IPS-15b (cell line): ENCODE data around the gene UTRN.

Source experiments
- H3K27me3 ChIP-seq: one replicate; pipeline ENCODE4 v1.6.1; 2013; ENCODE audit warnings: low read length; ENCODE audit not compliant: control insufficient read depth, insufficient read depth
- H3K36me3 ChIP-seq: one replicate; pipeline ENCODE4 v1.6.1; 2013; ENCODE audit warnings: low read length; ENCODE audit not compliant: control insufficient read depth, insufficient read depth
- H3K4me1 ChIP-seq: one replicate; pipeline ENCODE4 v1.6.1; 2013; ENCODE audit warnings: mild to moderate bottlenecking, low read length; ENCODE audit not compliant: control insufficient read depth, insufficient read depth
- H3K4me3 ChIP-seq: one replicate; pipeline ENCODE4 v1.5.1; 2013; ENCODE audit warnings: low read depth, low read length
- H3K9ac ChIP-seq: one replicate; pipeline ENCODE4 v1.6.1; 2013; ENCODE audit warnings: low read depth, mild to moderate bottlenecking, low read length
- H3K9me3 ChIP-seq: one replicate; pipeline ENCODE4 v1.6.1; 2013; ENCODE audit warnings: mild to moderate bottlenecking, low read length; ENCODE audit not compliant: control insufficient read depth, insufficient read depth

The UTRN gene

DNA sequence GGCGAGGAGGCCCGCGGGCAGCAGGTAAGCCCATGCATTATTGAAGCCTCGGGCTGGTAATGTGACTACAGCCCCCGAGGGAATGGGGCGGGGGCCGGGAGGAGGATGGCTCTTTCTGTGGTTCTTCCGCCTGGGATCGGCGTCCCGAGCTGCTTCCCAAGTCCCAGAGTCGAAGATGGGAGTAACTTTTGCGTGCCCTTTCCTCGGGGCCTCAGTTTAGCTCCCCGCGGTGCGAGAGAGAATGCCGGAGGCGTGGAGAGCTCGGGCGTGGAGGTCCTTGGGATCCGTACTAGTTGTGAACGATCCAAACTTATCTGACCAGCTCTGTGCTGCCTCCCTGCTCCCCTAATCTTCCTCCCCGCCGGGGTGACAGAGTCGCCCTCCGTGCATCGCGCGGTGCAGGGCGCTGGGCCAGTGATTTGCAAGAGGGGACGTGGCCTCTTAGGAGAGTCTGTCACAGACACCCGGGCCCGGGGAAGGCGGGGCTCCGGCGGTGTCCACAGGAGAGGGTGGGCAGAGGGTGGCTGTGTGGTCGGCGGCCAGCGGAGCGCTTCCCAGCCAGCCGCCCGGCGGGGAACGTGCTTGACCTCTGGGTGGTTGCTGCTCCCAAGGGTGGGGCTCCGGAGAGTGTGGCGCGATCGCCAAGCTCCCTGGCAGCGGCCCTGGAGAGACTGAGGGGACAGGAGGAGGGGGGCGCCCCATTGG is 815 bp downstream of the UTRN start:
- peaks cover 6% of the 10 kb centered on the region for H3K4me1 ChIP-seq
- H3K27me3 ChIP-seq: peaks cover 18% of the 10 kb centered on the region
- peak overlapping the region; percentile 95 for H3K4me3 ChIP-seq
- peak overlapping the region; percentile 49 for H3K9ac ChIP-seq
- no peaks in the 10 kb centered on the region for H3K36me3 ChIP-seq
- no peaks in the 10 kb centered on the region for H3K9me3 ChIP-seq

DNA sequence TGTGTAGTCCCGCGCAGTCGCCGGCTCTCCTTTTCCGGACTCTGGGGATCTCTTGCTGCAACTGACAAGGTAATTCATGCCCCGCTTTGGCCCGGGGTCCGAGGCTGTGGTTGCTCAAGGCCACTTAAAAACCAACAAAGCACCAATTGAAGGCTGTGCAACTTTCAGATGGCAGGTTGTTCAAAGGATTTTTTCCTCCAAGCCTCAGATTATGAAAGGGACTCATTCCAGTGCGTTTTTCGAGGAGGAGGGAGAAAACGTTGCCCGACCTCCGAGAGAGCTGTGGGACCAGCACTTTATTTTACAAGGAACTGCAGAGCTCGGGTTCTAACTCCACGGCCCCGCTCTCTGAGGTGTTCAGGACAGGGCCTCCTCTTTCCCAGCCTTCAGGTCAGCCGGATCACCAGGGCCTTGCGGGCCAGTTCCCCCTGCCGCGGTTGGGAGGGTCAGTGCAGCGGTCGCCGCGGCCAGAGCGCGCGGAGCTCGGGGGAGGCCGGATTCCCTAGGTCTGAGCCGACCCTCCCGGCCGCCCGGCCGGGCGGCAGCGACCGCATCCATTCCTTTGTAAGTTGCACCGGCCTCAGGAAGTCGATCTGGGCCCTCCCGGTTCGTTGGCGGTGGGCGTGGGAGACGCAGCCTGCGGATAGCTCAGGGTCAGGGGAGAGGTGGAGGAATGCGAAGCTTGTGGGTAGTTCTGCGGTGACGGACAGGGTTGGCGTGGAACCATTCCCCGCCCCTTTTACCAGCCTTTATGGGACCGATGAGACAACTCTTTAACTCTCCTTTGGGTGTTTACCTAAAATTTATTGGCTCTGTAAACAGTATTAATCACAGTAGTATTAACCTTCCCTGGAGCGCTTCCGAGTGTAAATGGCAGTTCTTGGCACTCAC is 1.6 kb downstream of the UTRN start:
- H3K4me3 ChIP-seq: peak overlapping the region; percentile 95
- peak overlapping the region; percentile 49 for H3K9ac ChIP-seq
- peaks cover 18% of the 10 kb centered on the region for H3K27me3 ChIP-seq

DNA sequence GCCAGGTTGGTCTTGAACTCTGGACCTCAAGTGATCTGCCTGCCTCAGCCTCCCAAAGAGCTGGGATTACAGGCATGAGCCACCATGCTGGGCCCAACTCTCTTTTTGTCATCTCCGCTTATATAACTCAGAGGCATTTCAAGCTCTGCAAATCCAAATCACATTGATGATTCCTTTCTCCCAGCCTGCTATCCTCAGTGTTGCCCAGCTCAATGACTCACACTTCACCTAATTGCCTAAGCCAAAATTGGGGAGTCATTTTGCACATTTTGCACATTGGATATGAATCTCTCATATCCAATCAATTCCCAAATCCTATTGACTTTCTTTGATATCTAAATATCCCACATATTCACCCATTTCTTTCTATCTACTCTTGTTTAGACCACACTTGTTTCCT is 3.9 kb downstream of the UTRN start:
- no peaks in the 10 kb centered on the region for H3K9me3 ChIP-seq
- H3K36me3 ChIP-seq: no peaks in the 10 kb centered on the region
- H3K27me3 ChIP-seq: peaks cover 10% of the 10 kb centered on the region
- peaks cover 6% of the 10 kb centered on the region for H3K4me1 ChIP-seq
- H3K4me3 ChIP-seq: no peak overlapping the region
- H3K9ac ChIP-seq: no peak overlapping the region

More for the DNA sequence above, 1.6 kb downstream of the UTRN start:
- Histone ChIP-seq H3K36me3 (no peaks in the 10 kb centered on the region), H3K9me3 (no peaks in the 10 kb centered on the region), H3K4me1 (peaks cover 6% of the 10 kb centered on the region)

DNA sequence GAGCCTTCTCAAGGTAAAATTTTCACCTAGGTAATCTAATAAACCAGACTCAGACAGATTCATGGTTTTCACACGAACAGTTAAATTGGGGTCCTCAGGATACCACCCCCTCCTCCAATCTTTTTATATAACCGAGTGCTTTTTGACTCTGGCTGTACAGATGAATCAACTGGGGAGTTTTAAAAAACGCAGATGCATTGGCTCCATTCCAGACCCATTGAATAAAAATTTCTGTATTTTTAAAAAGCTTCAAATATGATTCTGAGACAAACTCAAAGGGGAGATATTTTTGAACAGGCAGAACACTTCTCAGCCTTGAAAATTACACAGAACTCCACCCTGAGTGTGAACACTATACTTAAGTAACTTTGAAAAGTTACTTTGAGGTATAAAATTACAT is 7.2 kb downstream of the UTRN start:
- H3K4me1 ChIP-seq: peaks cover 6% of the 10 kb centered on the region
- H3K36me3 ChIP-seq: peaks cover 7% of the 10 kb centered on the region
- peaks cover 3% of the 10 kb centered on the region for H3K9me3 ChIP-seq
- H3K27me3 ChIP-seq: peaks cover 8% of the 10 kb centered on the region
- no peak overlapping the region for H3K4me3 ChIP-seq
- no peak overlapping the region for H3K9ac ChIP-seq

DNA sequence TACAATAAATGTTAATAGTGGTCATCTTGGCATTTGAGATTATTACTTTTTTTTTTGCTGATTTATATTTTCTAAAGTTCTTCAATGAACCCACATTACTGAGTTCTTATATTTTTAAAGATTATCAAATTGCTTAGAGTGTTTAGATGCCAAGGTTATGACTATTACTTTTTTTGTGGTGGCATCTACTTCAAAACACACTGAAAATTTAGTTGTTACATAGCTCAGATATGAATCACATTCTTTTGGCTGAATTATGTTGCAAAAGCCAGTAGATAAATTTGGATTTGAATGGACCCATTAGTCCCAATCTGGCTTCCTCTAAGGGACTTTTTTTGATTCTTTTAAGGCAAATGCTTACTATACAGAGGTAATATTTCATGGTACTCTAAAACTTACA is 8.9 kb downstream of the UTRN start:
- peaks cover 3% of the 10 kb centered on the region for H3K9me3 ChIP-seq
- peaks cover 7% of the 10 kb centered on the region for H3K36me3 ChIP-seq
- no peak overlapping the region for H3K4me3 ChIP-seq
- H3K4me1 ChIP-seq: no peaks in the 10 kb centered on the region
- no peak overlapping the region for H3K9ac ChIP-seq
- no peaks in the 10 kb centered on the region for H3K27me3 ChIP-seq

DNA sequence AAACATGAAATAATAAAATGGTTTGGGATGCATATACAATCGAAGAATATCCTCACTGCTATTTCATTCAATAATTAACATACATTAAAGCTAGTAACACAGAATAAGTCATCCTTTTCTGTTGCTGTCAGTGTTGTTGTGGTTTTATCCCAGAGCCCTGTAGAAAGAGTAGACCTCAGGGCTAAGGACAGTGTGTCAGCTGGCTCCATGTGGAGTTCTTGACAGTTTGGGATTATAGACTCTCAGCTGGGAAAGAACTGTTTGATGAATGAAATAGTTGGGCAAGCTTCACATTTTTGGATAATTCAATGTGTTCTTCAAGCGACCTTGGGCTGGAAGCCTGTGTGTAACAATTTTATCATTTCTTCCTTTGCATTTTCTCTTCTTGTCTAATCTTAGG is 10.1 kb downstream of the UTRN start:
- Histone ChIP-seq H3K4me3 (no peak overlapping the region), H3K9me3 (peaks cover 3% of the 10 kb centered on the region), H3K27me3 (no peaks in the 10 kb centered on the region), H3K4me1 (no peaks in the 10 kb centered on the region), H3K36me3 (peaks cover 7% of the 10 kb centered on the region), H3K9ac (no peak overlapping the region)

DNA sequence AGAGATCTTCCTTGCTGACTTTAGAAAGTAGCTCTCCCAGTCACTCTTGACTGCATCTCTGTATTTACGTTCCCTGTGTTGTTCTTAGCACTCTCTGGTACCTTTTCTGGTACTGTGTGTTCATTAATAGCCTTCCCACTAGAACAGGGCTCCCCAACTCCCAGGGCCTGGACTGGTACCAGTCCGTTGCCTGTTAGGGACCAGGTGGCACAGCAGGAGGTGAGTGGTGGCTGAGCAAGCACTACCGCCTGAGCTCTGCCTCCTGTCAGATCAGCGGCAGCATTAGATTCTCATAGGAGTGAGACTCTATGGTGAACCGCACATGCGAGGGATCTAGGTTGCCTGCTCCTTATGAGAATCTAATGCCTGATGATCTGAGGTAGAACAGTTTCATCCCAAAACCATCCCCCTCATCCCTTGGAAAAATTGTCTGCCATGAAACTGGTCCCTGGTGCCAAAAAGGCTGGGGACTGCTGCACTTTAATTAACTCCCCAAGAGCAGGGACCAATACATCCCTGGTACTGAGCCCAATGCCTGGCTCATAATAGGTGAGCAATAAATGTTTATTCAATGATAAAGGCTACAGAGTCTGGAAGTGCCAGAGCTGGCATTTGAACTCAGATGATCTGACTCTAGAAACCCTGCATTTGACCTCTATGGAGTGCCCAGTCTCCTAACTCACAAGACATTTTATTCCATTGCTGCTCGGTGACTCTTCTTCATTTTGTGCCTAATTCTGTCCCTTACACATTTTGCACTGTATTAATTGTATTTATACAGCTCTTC is 11.0 kb downstream of the UTRN start:
- Histone ChIP-seq H3K9ac (no peak overlapping the region), H3K4me3 (no peak overlapping the region), H3K9me3 (peaks cover 3% of the 10 kb centered on the region), H3K27me3 (no peaks in the 10 kb centered on the region), H3K4me1 (no peaks in the 10 kb centered on the region), H3K36me3 (peaks cover 7% of the 10 kb centered on the region)

DNA sequence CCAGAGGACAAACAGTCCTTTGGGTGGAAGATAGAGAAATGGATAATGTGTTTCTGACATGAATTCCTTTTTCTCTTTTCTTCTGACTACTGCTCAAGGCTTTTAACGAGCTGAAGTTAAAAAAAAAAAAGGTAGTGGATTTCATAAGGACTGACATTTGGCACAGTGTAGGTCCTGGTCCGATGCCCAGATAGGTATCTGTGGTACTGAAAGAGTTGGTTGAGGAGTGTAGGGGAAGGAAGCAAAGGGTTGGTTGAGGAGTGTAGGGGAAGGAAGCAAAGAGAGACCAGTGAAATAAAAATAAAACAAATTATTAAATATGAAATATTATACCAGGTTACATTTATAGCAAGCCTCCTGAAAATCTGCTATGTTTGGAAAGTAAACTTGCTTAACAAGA is 11.8 kb downstream of the UTRN start:
- Histone ChIP-seq H3K4me1 (no peaks in the 10 kb centered on the region), H3K36me3 (peaks cover 7% of the 10 kb centered on the region), H3K4me3 (no peak overlapping the region), H3K9me3 (peaks cover 3% of the 10 kb centered on the region), H3K27me3 (no peaks in the 10 kb centered on the region), H3K9ac (no peak overlapping the region)

DNA sequence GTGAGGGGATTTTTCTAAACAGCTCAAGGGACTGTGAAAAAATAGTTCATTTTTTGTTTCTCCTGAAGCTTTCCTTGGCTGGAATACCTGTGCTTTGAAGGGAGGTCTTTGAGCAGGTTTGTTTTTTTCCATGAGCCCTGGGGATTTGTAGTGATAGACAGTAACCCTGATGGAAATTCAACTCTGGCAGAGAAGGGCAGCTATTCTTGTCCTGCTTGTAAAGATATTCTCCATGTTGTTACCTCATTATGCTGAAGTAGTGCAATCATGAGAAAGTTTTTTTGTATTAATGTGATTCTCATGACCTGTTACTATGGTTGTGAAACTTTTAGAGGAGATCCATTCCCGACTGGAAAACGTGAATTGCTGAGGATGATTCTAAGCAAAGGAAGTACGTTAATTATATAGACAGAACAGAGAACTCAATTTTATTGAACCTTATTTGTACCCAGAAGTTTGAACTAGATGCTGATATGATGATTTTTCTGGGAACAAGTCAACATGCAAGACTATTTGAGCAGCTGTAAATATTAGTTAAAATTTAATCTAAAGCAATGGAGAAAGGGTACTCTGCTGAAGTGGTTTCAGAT is 12.5 kb downstream of the UTRN start:
- Histone ChIP-seq H3K27me3 (no peaks in the 10 kb centered on the region), H3K4me3 (no peak overlapping the region), H3K9ac (no peak overlapping the region), H3K36me3 (peaks cover 7% of the 10 kb centered on the region), H3K4me1 (no peaks in the 10 kb centered on the region), H3K9me3 (peaks cover 3% of the 10 kb centered on the region)

DNA sequence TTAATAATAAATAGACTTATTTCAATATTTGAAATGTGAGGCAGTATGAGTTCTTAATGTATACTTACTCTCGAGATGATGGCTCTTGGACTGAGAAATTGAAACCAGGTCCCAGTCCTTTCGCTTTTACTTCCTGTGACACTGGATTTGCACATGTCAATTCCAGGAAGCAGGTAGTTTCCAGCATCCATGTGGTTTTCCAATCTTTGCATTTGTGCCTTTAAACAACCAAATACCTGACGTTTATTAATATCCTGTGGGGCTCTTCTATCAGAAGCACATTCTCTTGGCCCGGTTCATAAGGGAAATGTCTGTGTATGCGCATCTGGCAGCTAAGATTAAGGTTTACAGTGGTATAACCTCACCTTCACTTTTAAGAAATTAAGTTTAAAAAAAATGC is 13.1 kb downstream of the UTRN start:
- Histone ChIP-seq H3K9me3 (peaks cover 3% of the 10 kb centered on the region), H3K36me3 (peaks cover 7% of the 10 kb centered on the region), H3K4me3 (no peak overlapping the region), H3K27me3 (no peaks in the 10 kb centered on the region), H3K4me1 (no peaks in the 10 kb centered on the region), H3K9ac (no peak overlapping the region)

DNA sequence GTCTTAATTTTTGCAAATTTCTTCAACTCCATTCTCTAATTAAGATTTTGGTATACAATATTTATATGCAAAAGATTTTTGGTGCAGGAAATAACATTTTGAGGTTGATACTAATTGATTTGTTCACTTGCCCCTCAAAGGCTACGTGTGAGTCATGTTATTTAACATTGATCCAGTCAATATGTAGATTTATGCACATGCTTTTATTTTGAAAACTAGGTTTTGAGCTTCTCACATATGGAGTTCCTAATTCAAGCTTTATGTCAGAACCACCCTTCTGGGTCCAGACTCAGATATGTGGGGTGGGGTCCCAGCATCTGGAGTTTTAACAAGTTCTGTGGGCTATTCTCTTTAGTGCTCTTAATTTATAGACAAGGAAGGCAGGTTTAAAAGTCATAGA is 13.8 kb downstream of the UTRN start:
- Histone ChIP-seq H3K4me1 (no peaks in the 10 kb centered on the region), H3K9ac (no peak overlapping the region), H3K4me3 (no peak overlapping the region), H3K27me3 (no peaks in the 10 kb centered on the region), H3K36me3 (peaks cover 7% of the 10 kb centered on the region), H3K9me3 (peaks cover 3% of the 10 kb centered on the region)
